ENCODE results near the gene NAT16. TPM values are rescaled to one million over a fixed set of nuclear protein-coding genes. Genes with fewer than 3 reads are reported as not detected.

Gene NAT16
- total and polyA plus RNA-seq, 2 of the 8 experiments (the other 6 are each of a cell fraction or from before 2014, with no cell fraction given): 0.26 to 0.84 TPM

- TF ChIP-seq CHD7 (IDR thresholded peaks at IDR 0.05; ENCODE audit: insufficient replicate concordance, low read length): no peak
- no peak for TF ChIP-seq PHF8 (conservative IDR thresholded peaks at IDR 0.05; ENCODE audit: low read depth, low read length)
- no peak for TF ChIP-seq ATF3 (IDR thresholded peaks at IDR 0.05; ENCODE audit: insufficient read depth, low read depth, low read length)
- TF ChIP-seq JUND (IDR thresholded peaks at IDR 0.05; ENCODE audit: low read length): no peak
- no peak for TF ChIP-seq ZNF274 (IDR thresholded peaks at IDR 0.05; ENCODE audit: borderline replicate concordance, extremely low read depth, low read length)
- no peak for TF ChIP-seq SIN3A (conservative IDR thresholded peaks at IDR 0.05 in 1 of 2, IDR thresholded peaks at IDR 0.05 in 1 of 2; ENCODE audit: low read depth in 1 of 2, low read length in 2 of 2)
- TF ChIP-seq CHD2 (IDR thresholded peaks at IDR 0.05; ENCODE audit: low read length): no peak
- TF ChIP-seq TBP (IDR thresholded peaks at IDR 0.05; ENCODE audit: low read depth, low read length): no peak
These were observed 42.4 kb downstream of the NAT16 start (continued) for GRCh38 chr7:101137651-101138212.

All from H1 (cell line).